Measurements from ENCODE around the gene VWC2L.

Gene VWC2L

GRCh38 chr2:214451516-214452275 is 40.8 kb downstream of the VWC2L start:
- no peak overlapping the region for H3K4me3 ChIP-seq (ENCODE audit: low read depth, low read length)
- no peak for DNase-seq (ENCODE audit: low read depth)
- no peak for TF ChIP-seq CTCF (IDR thresholded peaks at IDR 0.05; ENCODE audit: insufficient read depth, low read depth, low read length, missing control alignments)

- TF ChIP-seq CTCF (IDR thresholded peaks at IDR 0.05; ENCODE audit: insufficient read depth, low read depth, low read length, missing control alignments): no peak
- H3K4me3 ChIP-seq (ENCODE audit: low read depth, low read length): no peak overlapping the region
- no peak for DNase-seq (ENCODE audit: low read depth)
Measured at GRCh38 chr2:214465363-214466146, 54.7 kb downstream of the VWC2L start.

GRCh38 chr2:214469728-214470127 is 58.9 kb downstream of the VWC2L start:
- no peak for DNase-seq (ENCODE audit: low read depth)
- H3K4me3 ChIP-seq (ENCODE audit: low read depth, low read length): no peak overlapping the region
- no peak for TF ChIP-seq CTCF (IDR thresholded peaks at IDR 0.05; ENCODE audit: insufficient read depth, low read depth, low read length, missing control alignments)

GRCh38 chr2:214471382-214471781 is 60.5 kb downstream of the VWC2L start:
- no peak for DNase-seq (ENCODE audit: low read depth)
- H3K4me3 ChIP-seq (ENCODE audit: low read depth, low read length): no peak overlapping the region
- TF ChIP-seq CTCF (IDR thresholded peaks at IDR 0.05; ENCODE audit: insufficient read depth, low read depth, low read length, missing control alignments): no peak

GRCh38 chr2:214471990-214472389 is 61.1 kb downstream of the VWC2L start:
- TF ChIP-seq CTCF (IDR thresholded peaks at IDR 0.05; ENCODE audit: insufficient read depth, low read depth, low read length, missing control alignments): no peak
- no peak for DNase-seq (ENCODE audit: low read depth)

GRCh38 chr2:214477305-214477704 is 66.5 kb downstream of the VWC2L start:
- TF ChIP-seq CTCF (IDR thresholded peaks at IDR 0.05; ENCODE audit: insufficient read depth, low read depth, low read length, missing control alignments): no peak
- no peak for DNase-seq (ENCODE audit: low read depth)
- H3K4me3 ChIP-seq (ENCODE audit: low read depth, low read length): no peak overlapping the region

More at GRCh38 chr2:214471990-214472389, 61.1 kb downstream of the VWC2L start:
- no peak overlapping the region for H3K4me3 ChIP-seq (ENCODE audit: low read depth, low read length)

Measured in GM12865 (cell line).